ENCODE data around the gene PITPNB.

DNA sequence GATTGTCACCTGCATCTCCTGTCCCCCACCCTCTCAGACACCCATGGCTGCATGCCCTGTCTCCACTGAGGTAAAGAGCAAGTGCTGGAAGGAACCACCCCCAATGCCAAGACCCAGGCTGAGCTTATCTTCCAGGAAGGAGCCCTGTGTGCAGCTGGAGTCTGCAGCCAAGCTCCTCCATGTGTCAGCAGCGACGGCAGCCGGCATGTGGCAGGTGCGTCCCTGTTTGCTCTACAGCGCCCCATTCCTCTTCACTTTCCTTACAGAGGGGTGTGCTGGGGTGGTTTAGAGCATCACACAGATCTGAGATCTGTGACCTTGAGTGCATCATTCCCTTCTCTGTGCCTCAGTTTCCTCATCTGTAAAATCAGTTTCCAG lies 109.8 kb downstream of the PITPNB start:
- TF ChIP-seq CTCF (IDR thresholded peaks at IDR 0.05; ENCODE audit: low read length): no peak
- TF ChIP-seq EZH2 (optimal IDR thresholded peaks at IDR 0.05; ENCODE audit: low read depth, low read length): no peak
- no peak for TF ChIP-seq EZH2phosphoT487 (IDR thresholded peaks at IDR 0.05; ENCODE audit: low read length)

Measured in MM.1S (cell line).